Activated CD4-positive, alpha-beta T cell treated with anti-CD3 and anti-CD28 coated beads for 48 hours (primary cell): Measurements from ENCODE around the gene STS.

ENCODE experiments used
- DNase-seq: peaks from one replicate; pipeline ENCODE4 v3.0.0-alpha.2; 2020

The STS gene

DNA sequence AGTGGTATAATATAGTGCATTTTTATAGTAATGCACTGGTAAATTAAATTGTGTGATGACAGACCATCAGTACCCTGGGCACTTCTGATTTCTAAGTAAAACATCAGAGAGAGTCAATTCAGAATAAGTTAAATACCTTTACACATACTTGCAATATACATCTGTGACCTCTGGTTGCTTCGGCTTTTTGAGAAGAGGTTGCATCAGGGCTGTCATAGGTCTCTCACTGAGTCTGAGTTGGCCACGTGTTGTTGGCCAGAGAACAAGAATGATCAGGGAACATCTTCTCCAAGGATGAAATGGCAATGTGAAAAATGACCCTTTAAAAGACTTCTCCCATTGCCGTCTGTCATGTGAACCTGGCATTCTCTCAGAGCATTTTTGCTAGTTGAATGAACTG lies 37.3 kb downstream of the STS start:
- DNase-seq = no peak

GRCh38 chrX:7188672-7189071 lies 41.2 kb downstream of the STS start:
- no peak for DNase-seq

DNA sequence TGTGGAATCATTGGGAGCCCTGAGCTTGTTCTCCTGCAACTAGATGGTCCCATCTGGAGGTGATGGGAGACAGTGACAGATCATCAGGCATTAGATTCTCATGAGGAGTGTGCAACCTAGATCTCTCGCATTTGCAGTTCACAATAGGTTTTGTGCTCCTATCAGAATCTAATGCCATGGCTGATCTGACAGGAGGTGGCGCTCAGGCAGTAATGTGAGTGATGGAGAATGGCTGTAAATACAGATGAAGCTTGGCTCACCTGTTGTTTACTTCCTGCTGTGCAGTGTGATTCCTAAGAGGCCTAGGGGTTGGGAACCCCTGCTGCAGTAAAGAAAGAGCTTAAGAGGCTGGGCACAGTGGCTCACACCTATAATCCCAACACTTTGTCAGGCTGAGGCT lies 42.6 kb downstream of the STS start:
- DNase-seq = no peak

DNA sequence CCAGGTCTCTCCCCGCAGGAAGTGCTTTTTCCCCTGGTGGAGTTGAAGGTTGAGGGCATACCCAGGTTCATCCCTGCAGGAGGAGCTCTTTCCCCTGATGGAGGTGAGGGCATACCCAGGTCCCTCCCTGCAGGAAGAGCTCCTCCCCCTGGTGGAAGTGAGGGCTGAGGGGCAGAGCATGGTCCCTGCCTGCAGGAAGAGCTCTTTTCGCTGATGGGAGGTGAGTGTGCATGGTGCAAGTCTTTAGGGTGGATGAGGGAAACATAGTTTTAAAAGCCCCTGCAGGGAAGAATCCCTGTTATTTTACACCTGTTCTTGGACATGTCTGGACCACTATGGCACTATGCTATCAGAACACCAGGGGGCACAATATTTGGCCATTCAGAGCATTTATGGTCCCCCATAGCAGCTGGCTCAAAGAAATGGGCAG lies 44.2 kb downstream of the STS start:
- DNase-seq = no peak

GRCh38 chrX:7192871-7193270 lies 45.4 kb downstream of the STS start:
- DNase-seq = no peak

DNA sequence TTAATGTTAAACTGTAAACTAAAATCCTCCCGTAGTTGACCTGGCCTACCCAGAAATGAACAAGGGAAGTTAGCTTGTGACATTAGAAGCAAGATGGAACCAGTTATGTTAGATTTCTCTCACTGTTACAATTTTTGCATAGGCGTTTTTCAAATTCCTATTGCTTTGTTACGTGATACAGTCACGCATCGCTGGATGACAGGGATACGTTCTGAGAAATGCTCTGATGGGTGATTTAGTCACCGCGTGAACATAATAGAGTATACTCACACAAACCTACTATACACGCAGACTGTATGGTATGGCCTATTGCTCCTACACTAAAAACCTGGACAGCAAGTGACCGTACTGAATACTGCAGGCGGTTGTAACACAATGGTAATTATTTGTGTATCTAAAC lies 47.1 kb downstream of the STS start:
- no peak for DNase-seq
